Panc1 (cell line): ENCODE results near the gene GDPD2. TPM values are rescaled to one million over a fixed set of nuclear protein-coding genes. Genes with fewer than 3 reads are reported as not detected.

Source experiments
- ATAC-seq: fragments of 200-7000 bp; cut with Tn5 transposase; 2 replicates; pipeline ENCODE4 v1.9.1; 2020; ENCODE audit warnings: mild to moderate bottlenecking, moderate library complexity
- BruUV-seq: library from RNA; stranded (reverse); fragments of 400-500 nt; replicated peaks from 2 replicates; lab custom pipeline; 2021; lab: Mats Ljungman, UMichigan
- CTCF ChIA-PET: fragments of 300-600 bp; sonication (Branson Sonifier 250); formaldehyde crosslinking; loops from one replicate; lab custom pipeline; 2022; ENCODE audit warnings: antibody characterized with exemption; lab: Charles Lee
- POLR2A ChIA-PET: fragments of 300-600 bp; sonication (Branson Sonifier 250); formaldehyde crosslinking; loops from one replicate; lab custom pipeline; 2022; ENCODE audit warnings: antibody characterized with exemption; lab: Charles Lee
- DNase-seq: peaks from one replicate; pipeline ENCODE4 v3.0.0-alpha.2; 2010; ENCODE audit warnings: low read depth, low spot score
- H3K27ac ChIP-seq: 2 replicates; pipeline ENCODE4 v1.5.1; 2011; ENCODE audit warnings: mild to moderate bottlenecking, low read length, inconsistent platforms
- H3K27me3 ChIP-seq: fragments of 200-500 bp; sonication (Bioruptor generic); 2 replicates; pipeline ENCODE4 v1.6.0; 2014; ENCODE audit warnings: low read length, inconsistent platforms; ENCODE audit not compliant: control insufficient read depth, insufficient read depth
- H3K36me3 ChIP-seq: fragments of 200-500 bp; sonication (Bioruptor generic); 2 replicates; pipeline ENCODE4 v1.5.1; 2014; ENCODE audit warnings: inconsistent platforms, mild to moderate bottlenecking, low read length, moderate library complexity; ENCODE audit not compliant: control insufficient read depth, insufficient read depth
- H3K4me1 ChIP-seq: 2 replicates; pipeline ENCODE4 v1.5.1; 2011; ENCODE audit warnings: inconsistent platforms, mild to moderate bottlenecking, low read length, moderate library complexity; ENCODE audit not compliant: control insufficient read depth, insufficient read depth
- H3K4me3 ChIP-seq, 2 experiments: 2 replicates each; pipeline ENCODE4 v1.5.1; 2011 to 2012; ENCODE audit warnings: low read depth in 2 of 2, low read length in 2 of 2, mild to moderate bottlenecking in 2 of 2, inconsistent platforms in 1 of 2, moderate library complexity in 1 of 2
- H3K9me3 ChIP-seq: fragments of 200-500 bp; sonication (Bioruptor generic); 2 replicates; pipeline ENCODE4 v1.5.1; 2014; ENCODE audit warnings: low read depth, mild to moderate bottlenecking, inconsistent platforms, low read length, moderate library complexity; ENCODE audit not compliant: control insufficient read depth, insufficient read depth
- POLR2AphosphoS5 ChIP-seq: IDR thresholded peaks from 2 replicates; pipeline ENCODE4 v1.6.1; 2012; ENCODE audit warnings: mild to moderate bottlenecking, low read depth, low read length, moderate library complexity
- SIN3A ChIP-seq: IDR thresholded peaks from 2 replicates; pipeline ENCODE4 v1.6.1; 2012; ENCODE audit warnings: low read depth, mild to moderate bottlenecking, low read length, moderate library complexity, borderline replicate concordance; ENCODE audit not compliant: insufficient read depth
- TCF7L2 ChIP-seq: IDR thresholded peaks from 2 replicates; pipeline ENCODE4 v1.6.1; 2011; ENCODE audit warnings: mild to moderate bottlenecking, low read depth, low read length, inconsistent platforms
- in situ Hi-C: cut with HindIII; loops from 2 replicates; pipeline ENCODE4 v1.10.0; 2016; ENCODE audit warnings: low sequenced_read_pairs, low pct_unique_long_range_greater_than_20kb
- intact Hi-C: fragments of 100-400 bp; cut with micrococcal nuclease; formaldehyde crosslinking; loops from one replicate; pipeline ENCODE4 v1.10.0; 2022; ENCODE audit not compliant: unreplicated experiment
- total RNA-seq: library from RNA; stranded (reverse); gene quantifications from one replicate; pipeline ENCODE4 v1.2.1, GENCODE V29; 2021; ENCODE audit not compliant: unreplicated experiment
- TF ChIP-seq, protein P1 (sequence below): fragments of 450-650 bp; IDR thresholded peaks from 2 replicates; pipeline ENCODE4 v1.5.1; 2017; ENCODE audit warnings: mild to moderate bottlenecking
- TF ChIP-seq, protein P2 (sequence below), 2 experiments: IDR thresholded peaks; 2 replicates each; pipeline ENCODE4 v1.6.1; 2011 to 2012; ENCODE audit warnings: low read depth in 2 of 2, control low read depth in 1 of 2, low read length in 1 of 2, mild to moderate bottlenecking in 1 of 2, moderate library complexity in 1 of 2; ENCODE audit not compliant: insufficient read depth in 1 of 2

The GDPD2 gene
- total RNA-seq, 1 experiment from 2014 or later: 0.33 TPM

DNA sequence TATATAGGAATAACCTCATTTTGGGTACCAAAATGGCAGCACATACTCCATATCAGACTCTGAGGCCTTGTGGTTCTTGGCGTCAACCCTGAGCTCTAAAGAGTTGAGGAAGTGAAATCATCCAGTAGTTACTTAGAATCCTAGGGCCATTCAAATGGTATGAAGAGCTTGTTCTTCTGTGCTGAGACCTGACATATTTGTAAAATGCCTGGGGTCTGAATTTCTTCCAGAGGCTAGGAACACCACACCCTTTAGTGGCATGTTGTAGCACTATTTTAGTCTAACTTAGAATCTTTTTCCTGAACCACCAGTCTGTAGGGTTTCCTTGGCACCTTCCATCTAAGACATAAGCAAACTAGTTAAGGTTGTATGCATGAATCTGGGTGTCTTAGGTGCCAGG is 18.1 kb upstream of the GDPD2 start:
- Histone ChIP-seq H3K9me3 (no peaks in the 10 kb centered on the region), H3K27me3 (no peaks in the 10 kb centered on the region), H3K4me3 (no peak overlapping the region), H3K27ac (no peak overlapping the region), H3K4me1 (no peaks in the 10 kb centered on the region), H3K36me3 (peaks cover 15% of the 10 kb centered on the region)
- intact Hi-C loops (no loop called here), in situ Hi-C loops (no loop called here)
- TF ChIP-seq, protein P1, sequence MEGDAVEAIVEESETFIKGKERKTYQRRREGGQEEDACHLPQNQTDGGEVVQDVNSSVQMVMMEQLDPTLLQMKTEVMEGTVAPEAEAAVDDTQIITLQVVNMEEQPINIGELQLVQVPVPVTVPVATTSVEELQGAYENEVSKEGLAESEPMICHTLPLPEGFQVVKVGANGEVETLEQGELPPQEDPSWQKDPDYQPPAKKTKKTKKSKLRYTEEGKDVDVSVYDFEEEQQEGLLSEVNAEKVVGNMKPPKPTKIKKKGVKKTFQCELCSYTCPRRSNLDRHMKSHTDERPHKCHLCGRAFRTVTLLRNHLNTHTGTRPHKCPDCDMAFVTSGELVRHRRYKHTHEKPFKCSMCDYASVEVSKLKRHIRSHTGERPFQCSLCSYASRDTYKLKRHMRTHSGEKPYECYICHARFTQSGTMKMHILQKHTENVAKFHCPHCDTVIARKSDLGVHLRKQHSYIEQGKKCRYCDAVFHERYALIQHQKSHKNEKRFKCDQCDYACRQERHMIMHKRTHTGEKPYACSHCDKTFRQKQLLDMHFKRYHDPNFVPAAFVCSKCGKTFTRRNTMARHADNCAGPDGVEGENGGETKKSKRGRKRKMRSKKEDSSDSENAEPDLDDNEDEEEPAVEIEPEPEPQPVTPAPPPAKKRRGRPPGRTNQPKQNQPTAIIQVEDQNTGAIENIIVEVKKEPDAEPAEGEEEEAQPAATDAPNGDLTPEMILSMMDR: no peak
- TF ChIP-seq TCF7L2: no peak
- TF ChIP-seq SIN3A: no peak
- no peak for TF ChIP-seq POLR2AphosphoS5
- DNase-seq: no peak
- no TSS peak for BruUV-seq
- ATAC-seq: no peak
- POLR2A ChIA-PET: no interaction called here
- CTCF ChIA-PET: no interaction called here

DNA sequence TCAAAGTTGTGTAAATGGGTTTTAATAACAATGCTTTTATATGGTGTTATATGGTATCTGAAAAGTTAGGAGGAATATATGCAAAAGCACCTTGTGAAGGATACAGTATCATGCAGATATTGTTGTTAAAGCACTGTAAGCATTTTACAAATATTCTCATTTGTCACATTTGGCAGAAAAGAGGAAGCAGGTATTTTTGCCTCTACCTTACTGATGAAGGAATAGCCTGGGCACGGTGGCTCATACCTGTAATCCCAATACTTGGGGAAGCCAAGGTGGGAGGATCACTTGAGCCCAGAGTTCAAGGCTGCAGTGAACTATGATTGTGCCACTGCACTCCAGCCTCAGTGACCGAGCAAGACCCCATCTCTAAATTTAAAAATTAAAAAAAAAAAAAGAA is 12.2 kb upstream of the GDPD2 start:
- ATAC-seq (no peak), DNase-seq (no peak)
- POLR2A ChIA-PET: no interaction called here
- no peak overlapping the region for H3K27ac ChIP-seq
- in situ Hi-C loops: no loop called here
- TF ChIP-seq POLR2AphosphoS5 (no peak), SIN3A (no peak), TCF7L2 (no peak)
- TF ChIP-seq, protein P2, sequence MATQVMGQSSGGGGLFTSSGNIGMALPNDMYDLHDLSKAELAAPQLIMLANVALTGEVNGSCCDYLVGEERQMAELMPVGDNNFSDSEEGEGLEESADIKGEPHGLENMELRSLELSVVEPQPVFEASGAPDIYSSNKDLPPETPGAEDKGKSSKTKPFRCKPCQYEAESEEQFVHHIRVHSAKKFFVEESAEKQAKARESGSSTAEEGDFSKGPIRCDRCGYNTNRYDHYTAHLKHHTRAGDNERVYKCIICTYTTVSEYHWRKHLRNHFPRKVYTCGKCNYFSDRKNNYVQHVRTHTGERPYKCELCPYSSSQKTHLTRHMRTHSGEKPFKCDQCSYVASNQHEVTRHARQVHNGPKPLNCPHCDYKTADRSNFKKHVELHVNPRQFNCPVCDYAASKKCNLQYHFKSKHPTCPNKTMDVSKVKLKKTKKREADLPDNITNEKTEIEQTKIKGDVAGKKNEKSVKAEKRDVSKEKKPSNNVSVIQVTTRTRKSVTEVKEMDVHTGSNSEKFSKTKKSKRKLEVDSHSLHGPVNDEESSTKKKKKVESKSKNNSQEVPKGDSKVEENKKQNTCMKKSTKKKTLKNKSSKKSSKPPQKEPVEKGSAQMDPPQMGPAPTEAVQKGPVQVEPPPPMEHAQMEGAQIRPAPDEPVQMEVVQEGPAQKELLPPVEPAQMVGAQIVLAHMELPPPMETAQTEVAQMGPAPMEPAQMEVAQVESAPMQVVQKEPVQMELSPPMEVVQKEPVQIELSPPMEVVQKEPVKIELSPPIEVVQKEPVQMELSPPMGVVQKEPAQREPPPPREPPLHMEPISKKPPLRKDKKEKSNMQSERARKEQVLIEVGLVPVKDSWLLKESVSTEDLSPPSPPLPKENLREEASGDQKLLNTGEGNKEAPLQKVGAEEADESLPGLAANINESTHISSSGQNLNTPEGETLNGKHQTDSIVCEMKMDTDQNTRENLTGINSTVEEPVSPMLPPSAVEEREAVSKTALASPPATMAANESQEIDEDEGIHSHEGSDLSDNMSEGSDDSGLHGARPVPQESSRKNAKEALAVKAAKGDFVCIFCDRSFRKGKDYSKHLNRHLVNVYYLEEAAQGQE (IDR thresholded peaks at IDR 0.05; ENCODE audit: insufficient read depth in 1 of 2, low read depth in 2 of 2, low read length in 1 of 2): no peak
- TF ChIP-seq, protein P1: no peak
- no peaks in the 10 kb centered on the region for H3K27me3 ChIP-seq
- peaks cover 5% of the 10 kb centered on the region; the same call in 1 of the 2 replicates for H3K36me3 ChIP-seq
- H3K9me3 ChIP-seq: no peaks in the 10 kb centered on the region
- intact Hi-C loops: no loop called here
- no peaks in the 10 kb centered on the region for H3K4me1 ChIP-seq
- CTCF ChIA-PET: no interaction called here
- no peak overlapping the region for H3K4me3 ChIP-seq
- BruUV-seq: no TSS peak
